Osteoblast (primary cell): ENCODE data around the gene SERTAD1. TPM values are rescaled to one million over a fixed set of nuclear protein-coding genes. Genes with fewer than 3 reads are reported as not detected.

ENCODE experiments used
- DNase-seq: peaks from one replicate; pipeline ENCODE4 v3.0.0; 2011; ENCODE audit warnings: low spot score, mixed read lengths; ENCODE audit not compliant: insufficient read length; ENCODE audit errors: missing footprints
- H2AFZ ChIP-seq: 2 replicates; pipeline ENCODE4 v1.6.0; 2011; ENCODE audit warnings: mild to moderate bottlenecking, low read length
- H3K27ac ChIP-seq: 2 replicates; pipeline ENCODE4 v1.5.1; 2011; ENCODE audit warnings: mild to moderate bottlenecking, low read depth, low read length, moderate library complexity
- H3K27me3 ChIP-seq: 2 replicates; pipeline ENCODE4 v1.6.0; 2012; ENCODE audit warnings: mild to moderate bottlenecking, control low read depth, inconsistent platforms, low read length, moderate library complexity; ENCODE audit not compliant: insufficient read depth
- H3K36me3 ChIP-seq: 2 replicates; pipeline ENCODE4 v1.5.1; 2011; ENCODE audit warnings: mild to moderate bottlenecking, low read length, control low read depth, moderate library complexity; ENCODE audit not compliant: insufficient read depth
- H3K4me1 ChIP-seq: 2 replicates; pipeline ENCODE4 v1.5.1; 2011; ENCODE audit warnings: mild to moderate bottlenecking, low read length, control low read depth, moderate library complexity; ENCODE audit not compliant: insufficient read depth
- H3K4me2 ChIP-seq: 2 replicates; pipeline ENCODE4 v1.6.0; 2011; ENCODE audit warnings: mild to moderate bottlenecking, low read length; ENCODE audit not compliant: insufficient read depth
- H3K4me3 ChIP-seq: fragments of 200-600 bp; sonication (generic); 3 replicates; pipeline ENCODE4 v1.5.1; 2012; ENCODE audit warnings: mild to moderate bottlenecking, low read length, inconsistent platforms; ENCODE audit not compliant: insufficient read depth
- H3K79me2 ChIP-seq: 2 replicates; pipeline ENCODE4 v1.6.0; 2012; ENCODE audit warnings: mild to moderate bottlenecking, low read length, control low read depth, inconsistent platforms; ENCODE audit not compliant: insufficient read depth
- H3K9me3 ChIP-seq: 2 replicates; pipeline ENCODE4 v1.5.1; 2011; ENCODE audit warnings: low read depth, low read length, control low read depth
- H4K20me1 ChIP-seq: 2 replicates; pipeline ENCODE4 v1.6.0; 2012; ENCODE audit warnings: mild to moderate bottlenecking, low read length, control low read depth; ENCODE audit not compliant: insufficient read depth
- CTCF ChIP-seq: IDR thresholded peaks from 2 replicates; pipeline ENCODE4 v1.5.1; 2011; ENCODE audit warnings: mild to moderate bottlenecking, low read depth, low read length, moderate library complexity; ENCODE audit errors: extremely low read depth
- total RNA-seq: library from RNA; depleted of rRNA; stranded (reverse); fragments of >200 nt; gene quantifications from 2 replicates; pipeline ENCODE4 v1.2.3, GENCODE V29; 2012

SERTAD1 gene
- total RNA-seq, 1 donor: 15.2 TPM

DNA sequence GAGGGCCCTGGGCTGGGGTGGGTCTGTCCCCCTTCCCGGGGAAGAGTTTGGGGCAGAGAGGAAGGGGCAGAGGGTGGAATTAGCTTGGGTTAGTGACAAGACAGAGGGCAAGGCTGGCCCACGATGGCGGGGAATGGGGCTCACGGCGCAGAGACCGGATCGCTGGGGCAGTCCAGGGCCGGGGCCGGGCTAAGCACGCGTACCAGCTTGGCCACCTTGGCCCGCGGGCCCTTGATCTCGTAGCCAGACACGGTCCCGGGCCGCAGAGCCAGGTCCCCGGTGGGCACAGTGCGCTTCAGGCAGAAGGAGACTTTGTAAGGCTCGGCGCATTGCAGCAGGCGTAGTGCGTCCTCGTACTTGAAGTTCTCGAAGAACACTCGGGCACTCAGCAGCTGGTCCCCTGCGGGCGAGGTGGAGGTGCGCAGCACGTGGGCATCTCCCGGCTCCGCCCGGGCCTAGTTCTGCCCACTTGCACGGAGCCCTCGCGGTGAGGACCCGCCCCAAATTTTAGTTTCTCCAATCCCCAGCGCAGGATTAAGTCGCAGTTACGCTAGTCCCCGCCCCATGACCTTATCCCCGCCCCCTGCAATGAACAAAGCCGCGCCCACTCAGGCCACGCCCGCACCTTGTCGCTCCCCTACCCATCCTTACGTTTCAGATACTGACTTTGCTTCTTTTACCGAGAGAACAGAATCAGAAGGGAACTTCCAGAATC is 27.2 kb downstream of the SERTAD1 start:
- Histone ChIP-seq H3K27me3 (no peaks in the 10 kb centered on the region), H3K9me3 (no peaks in the 10 kb centered on the region), H4K20me1 (no peaks in the 10 kb centered on the region), H3K4me1 (peaks cover 5% of the 10 kb centered on the region), H3K4me3 (no peak overlapping the region), H3K27ac (no peak overlapping the region), H3K36me3 (no peaks in the 10 kb centered on the region), H2AFZ (no peak overlapping the region), H3K4me2 (no peak overlapping the region), H3K79me2 (no peaks in the 10 kb centered on the region)
- TF ChIP-seq CTCF: no peak
- peak; percentile 47 for DNase-seq

GRCh38 chr19:40397568-40397906 is 28.3 kb downstream of the SERTAD1 start:
- no peaks in the 10 kb centered on the region for H3K79me2 ChIP-seq
- no peak for TF ChIP-seq CTCF
- H3K27me3 ChIP-seq: no peaks in the 10 kb centered on the region
- no peak for DNase-seq
- H4K20me1 ChIP-seq: no peaks in the 10 kb centered on the region
- H3K9me3 ChIP-seq: no peaks in the 10 kb centered on the region
- H2AFZ ChIP-seq: no peak overlapping the region
- H3K4me3 ChIP-seq: no peak overlapping the region
- H3K27ac ChIP-seq: no peak overlapping the region
- H3K4me1 ChIP-seq: no peaks in the 10 kb centered on the region
- H3K36me3 ChIP-seq: no peaks in the 10 kb centered on the region
- H3K4me2 ChIP-seq: no peak overlapping the region

DNA sequence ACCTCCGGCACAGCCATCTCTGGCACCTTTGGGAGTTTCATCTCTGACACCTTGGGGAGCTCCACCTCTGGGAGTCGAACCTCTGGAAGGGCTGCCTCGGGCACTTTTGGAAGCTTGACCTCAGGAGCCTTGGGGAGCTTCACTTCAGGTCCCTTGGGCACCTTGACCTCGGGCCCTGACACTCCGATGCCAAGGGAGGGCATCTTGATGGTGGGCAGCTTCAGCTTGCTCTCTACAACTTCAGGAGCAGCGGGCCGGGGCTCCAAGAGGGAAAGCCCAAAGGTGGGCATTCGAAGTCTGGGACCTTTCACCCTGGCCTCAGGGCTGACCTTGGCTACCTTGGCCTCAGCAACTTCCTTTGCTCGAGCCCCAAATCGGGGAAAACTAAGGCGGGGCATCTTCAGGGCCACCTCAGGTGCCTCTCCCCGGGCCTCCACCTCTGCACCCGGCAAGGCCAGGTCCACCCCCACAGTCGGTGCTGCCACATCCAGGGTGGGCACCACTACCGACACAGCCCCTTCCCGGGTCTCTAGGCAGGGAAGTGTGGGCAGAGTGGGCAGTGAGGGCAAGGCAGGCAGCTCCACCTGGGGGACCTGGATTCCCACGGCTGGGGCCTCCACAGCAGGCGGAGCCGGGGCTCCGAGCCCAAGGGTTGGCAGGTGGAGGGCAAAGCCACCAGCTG is 28.8 kb downstream of the SERTAD1 start:
- Histone ChIP-seq H3K27me3 (no peaks in the 10 kb centered on the region), H3K4me2 (no peak overlapping the region), H4K20me1 (no peaks in the 10 kb centered on the region), H3K4me3 (no peak overlapping the region), H3K4me1 (no peaks in the 10 kb centered on the region), H3K36me3 (no peaks in the 10 kb centered on the region), H3K79me2 (no peaks in the 10 kb centered on the region), H3K27ac (no peak overlapping the region), H3K9me3 (no peaks in the 10 kb centered on the region), H2AFZ (no peak overlapping the region)
- no peak for TF ChIP-seq CTCF
- peak; percentile 71 for DNase-seq

- Histone ChIP-seq H3K4me3 (no peak overlapping the region), H3K79me2 (no peaks in the 10 kb centered on the region), H3K9me3 (no peaks in the 10 kb centered on the region), H3K36me3 (no peaks in the 10 kb centered on the region), H3K4me1 (no peaks in the 10 kb centered on the region), H3K4me2 (no peak overlapping the region), H2AFZ (no peak overlapping the region), H3K27ac (no peak overlapping the region), H3K27me3 (no peaks in the 10 kb centered on the region), H4K20me1 (no peaks in the 10 kb centered on the region)
- no peak for TF ChIP-seq CTCF
- DNase-seq: no peak
Measured at GRCh38 chr19:40395956-40396355, 29.8 kb downstream of the SERTAD1 start.
